Spleen (tissue), 11 donors: Measurements from ENCODE around the gene BRCA1. TPM values are rescaled to one million over a fixed set of nuclear protein-coding genes. Genes with fewer than 3 reads are reported as not detected.
A peak's percentile ranks its signal among the peaks of the same experiment; 100 is the strongest.

Experiments used
- DNase-seq: peaks from one replicate; pipeline ENCODE4 v3.0.0-alpha.2; 2020
- H3K27ac ChIP-seq, 8 donors: fragments of 200-600 bp; sonication (generic) in 7 of 8; 1 replicate in 4 of 8; 2 replicates in 4 of 8; pipeline versions ENCODE4 v1.5.0 to v1.8.0; 2016 to 2021; ENCODE audit warnings: inconsistent platforms in 4 of 8, mild to moderate bottlenecking in 4 of 8, moderate library complexity in 1 of 8
- H3K27me3 ChIP-seq, 7 donors: fragments of 200-600 bp; sonication (generic) in 6 of 7; replicated peaks in 1 of 7; 1 replicate in 4 of 7; 2 replicates in 3 of 7; pipeline versions ENCODE4 v1.5.0 to v1.8.0; 2016 to 2021; ENCODE audit warnings: inconsistent platforms in 3 of 7, mild to moderate bottlenecking in 1 of 7
- H3K36me3 ChIP-seq, 6 donors: fragments of 200-600 bp; sonication (generic) in 5 of 6; 1 replicate in 4 of 6; 2 replicates in 2 of 6; pipeline versions ENCODE4 v1.5.0 to v1.8.0; 2016 to 2021; ENCODE audit warnings: inconsistent platforms in 2 of 6
- H3K4me1 ChIP-seq, 6 donors: fragments of 200-600 bp; sonication (generic) in 5 of 6; 1 replicate in 3 of 6; 2 replicates in 3 of 6; pipeline versions ENCODE4 v1.5.0 to v1.8.0; 2016 to 2021; ENCODE audit warnings: inconsistent platforms in 3 of 6
- H3K4me3 ChIP-seq, 8 donors: fragments of 200-600 bp; sonication (generic) in 7 of 8; 1 replicate in 4 of 8; 2 replicates in 4 of 8; pipeline versions ENCODE4 v1.5.0 to v1.8.0; 2016 to 2021; ENCODE audit warnings: inconsistent platforms in 4 of 8, mild to moderate bottlenecking in 4 of 8, moderate library complexity in 2 of 8
- H3K9me3 ChIP-seq, 8 donors: fragments of 200-600 bp; sonication (generic) in 7 of 8; 1 replicate in 4 of 8; 2 replicates in 4 of 8; pipeline versions ENCODE4 v1.5.0 to v1.8.0; 2016 to 2021; ENCODE audit warnings: inconsistent platforms in 4 of 8
- CTCF ChIP-seq, 11 experiments: fragments of 200-600 bp in 7 of 11; fragments of 450-650 bp in 4 of 11; sonication (generic) in 4 of 11; IDR thresholded peaks in 8 of 11; conservative IDR thresholded peaks in 3 of 11; 1 replicate in 7 of 11; 2 replicates in 4 of 11; pipeline versions ENCODE4 v1.4.0 to v1.8.0; 2016 to 2021; ENCODE audit warnings: antibody characterized with exemption in 11 of 11, inconsistent platforms in 4 of 11, mild to moderate bottlenecking in 1 of 11
- POLR2A ChIP-seq, 3 donors: fragments of 450-650 bp; IDR thresholded peaks; one replicate each; pipeline ENCODE4 v1.5.1; 2017; ENCODE audit warnings: antibody characterized with exemption in 3 of 3, mild to moderate bottlenecking in 1 of 3
- POLR2AphosphoS5 ChIP-seq, 3 donors: sonication (generic); formaldehyde crosslinking; IDR thresholded peaks; one replicate each; pipeline ENCODE4 v1.5.1; 2017; ENCODE audit warnings: antibody characterized with exemption in 3 of 3
- WGBS, 5 donors: extraction: QIAGEN DNeasy Blood & Tissue Kit in 3 of 5; methylation state at CpG; one replicate each; pipeline versions ENCODE4 v1.1.5 to v1.1.7; 2013 to 2018; 5-methylcytosine and 5-hydroxymethylcytosine counted together
- intact Hi-C: fragments of 100-400 bp; cut with DNase I; formaldehyde crosslinking; loops from one replicate; pipeline ENCODE4 v1.15.0; 2023; ENCODE audit warnings: low total_unique reads
- polyA plus RNA-seq, 3 donors: library from polyadenylated mRNA; stranded (reverse); fragments of 200-250 nt; gene quantifications; one replicate each; pipeline ENCODE4 v1.2.1, GENCODE V29; 2013
- total RNA-seq, 7 donors: library from RNA; depleted of rRNA in 3 of 7; stranded (reverse); fragments of >200 nt in 3 of 7; fragmentation: NEBNext Ultra II Directional in 4 of 7; extraction: Animal tissue kit (Norgen Biotek cat#: 25700) in 4 of 7; gene quantifications; one replicate each; pipeline versions ENCODE4 v1.1.0 to v1.2.1, GENCODE V29; 2016 to 2021
- donor health status: healthy with polysubstance abuse.
- donor health status: DM: no; HTN: no; CAD: no; lungs with moderate emphysema.
- donor health status: DM: no; HTN: no; CAD: no.
- donor health status: Bipolar disorder and iron deficiency.
- donor health status: healthy.
- donor health status: DM: no; HTN: no; CAD: no.
- donor health status: DM: yes; HTN: yes; CAD: no.

The BRCA1 gene
- total and polyA plus RNA-seq, 10 donors, result 1.3 to 13.6 (median 9.1) TPM

- no peaks in the 10 kb centered on the region for H3K27me3 ChIP-seq
- H3K4me3 ChIP-seq, result peak overlapping the region in 1 of 8 donors; percentile 96
- no peaks in the 10 kb centered on the region for H3K9me3 ChIP-seq
- intact Hi-C loops, result no loop called here
- no peak for TF ChIP-seq CTCF (IDR thresholded peaks at IDR 0.05 in 8 of 11, conservative IDR thresholded peaks at IDR 0.05 in 3 of 11)
- TF ChIP-seq POLR2AphosphoS5 (IDR thresholded peaks at IDR 0.05), result no peak
- TF ChIP-seq POLR2A (IDR thresholded peaks at IDR 0.05), result no peak
- H3K27ac ChIP-seq, result peak overlapping the region in 7 of 8 donors; percentile 21 to 87 (median 83)
- peaks cover 0 to 39% (median 4%) of the 10 kb centered on the region in 6 donors for H3K36me3 ChIP-seq
- peaks cover 32 to 92% (median 72%) of the 10 kb centered on the region in 6 donors for H3K4me1 ChIP-seq
- no peak for DNase-seq
- 28 to 47% (median 43%) methylated on average over 7 of the region's 7 CpGs for WGBS, 5 donors
These were observed 105.7 kb downstream of the BRCA1 start for GRCh38 chr17:43019418-43019817.

DNA sequence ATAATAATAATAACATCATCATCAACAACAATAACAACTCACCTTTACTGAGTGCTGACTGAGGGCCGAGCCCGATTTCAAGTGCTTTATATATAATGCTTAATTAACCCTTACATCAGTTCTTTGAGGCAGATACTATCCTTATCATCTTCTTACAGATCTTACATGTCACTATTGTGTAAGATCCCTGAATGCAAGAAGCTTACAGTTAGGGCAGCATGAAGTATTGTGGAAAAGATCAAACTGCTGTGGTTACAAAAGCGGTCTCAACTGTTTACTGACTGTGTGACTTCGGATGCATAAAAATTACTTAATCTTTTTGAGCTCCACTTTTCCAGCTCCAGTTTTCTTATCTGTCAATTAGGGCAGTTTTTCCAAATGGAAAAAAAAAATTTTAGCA is 106.2 kb downstream of the BRCA1 start:
- intact Hi-C loops, result no loop called here
- peak overlapping the region in 5 of 8 donors; percentile 80 to 87 (median 83) for H3K27ac ChIP-seq
- 27 to 47% (median 38%) methylated on average over 4 of the region's 4 CpGs for WGBS, 5 donors

GRCh38 chr17:43018008-43018853 is 106.9 kb downstream of the BRCA1 start:
- Histone ChIP-seq H3K27ac (peak overlapping the region in 5 of 8 donors; percentile 80 to 87 (median 83)), H3K4me3 (no peak overlapping the region), H3K9me3 (no peaks in the 10 kb centered on the region), H3K4me1 (peaks cover 33 to 92% (median 70%) of the 10 kb centered on the region in 6 donors), H3K36me3 (peaks cover 0 to 51% (median 14%) of the 10 kb centered on the region in 6 donors), H3K27me3 (no peaks in the 10 kb centered on the region)
- intact Hi-C loops, result no loop called here
- DNase-seq, result no peak
- WGBS, 5 donors, result 62 to 70% (median 67%) methylated on average over 19 of the region's 19 CpGs
- TF ChIP-seq CTCF (IDR thresholded peaks at IDR 0.05 in 8 of 11, conservative IDR thresholded peaks at IDR 0.05 in 3 of 11) (no peak), POLR2A (IDR thresholded peaks at IDR 0.05) (no peak), POLR2AphosphoS5 (IDR thresholded peaks at IDR 0.05) (peak; percentile 13 to 59 (median 25))

More for the DNA sequence above, 106.2 kb downstream of the BRCA1 start:
- DNase-seq, result no peak
- Histone ChIP-seq H3K27me3 (no peaks in the 10 kb centered on the region), H3K4me3 (no peak overlapping the region), H3K4me1 (peaks cover 33 to 92% (median 71%) of the 10 kb centered on the region in 6 donors), H3K36me3 (peaks cover 0 to 44% (median 7%) of the 10 kb centered on the region in 6 donors), H3K9me3 (no peaks in the 10 kb centered on the region)
- TF ChIP-seq CTCF (IDR thresholded peaks at IDR 0.05 in 8 of 11, conservative IDR thresholded peaks at IDR 0.05 in 3 of 11), result no peak
- no peak for TF ChIP-seq POLR2A (IDR thresholded peaks at IDR 0.05)

DNA sequence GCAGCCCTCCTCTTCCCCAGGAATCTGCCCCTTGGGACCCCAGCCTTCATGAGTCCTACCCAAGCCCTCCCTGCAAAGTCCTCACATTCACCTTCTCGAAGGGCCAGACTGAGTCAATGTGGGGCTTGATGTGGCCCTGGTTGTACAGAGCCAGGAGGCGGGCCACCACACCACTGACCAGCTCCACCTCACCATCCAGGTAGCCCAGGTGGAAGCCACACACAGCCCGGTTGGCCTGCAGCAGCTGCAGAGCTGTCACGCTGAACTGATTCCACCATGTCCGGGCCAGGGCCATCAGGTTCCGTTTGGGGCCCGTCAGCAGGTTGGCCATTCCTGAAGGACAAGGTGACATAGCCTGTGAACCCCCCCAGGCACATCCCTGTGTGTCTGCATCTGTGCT is 108.9 kb downstream of the BRCA1 start:
- Histone ChIP-seq H3K36me3 (peaks cover 0 to 71% (median 31%) of the 10 kb centered on the region in 6 donors), H3K4me3 (no peak overlapping the region), H3K27ac (peak overlapping the region in 7 of 8 donors; percentile 9 to 75 (median 59)), H3K4me1 (peaks cover 27 to 96% (median 69%) of the 10 kb centered on the region in 6 donors), H3K27me3 (no peaks in the 10 kb centered on the region), H3K9me3 (no peaks in the 10 kb centered on the region)
- no peak for DNase-seq
- no peak for TF ChIP-seq CTCF (IDR thresholded peaks at IDR 0.05 in 8 of 11, conservative IDR thresholded peaks at IDR 0.05 in 3 of 11)
- no peak for TF ChIP-seq POLR2A (IDR thresholded peaks at IDR 0.05)
- TF ChIP-seq POLR2AphosphoS5 (IDR thresholded peaks at IDR 0.05), result peak in 1 of 3 donors; percentile 7
- intact Hi-C loops, result no loop called here
- WGBS, 5 donors, result 88 to 92% (median 90%) methylated on average over 7 of the region's 7 CpGs; no CpG with 5 or more reads in 1 of the 5 donors
